Stimulated activated CD4-positive, alpha-beta T cell treated with anti-CD3 and anti-CD28 coated beads, Interleukin-1b, Interleukin-23, amount 100 ng/mL, for 1 hour (primary cell): ENCODE data around the gene GIT2.
"Not testable (repeated sequence)": the region's sequence is repeated elsewhere in the genome, so short reads cannot be mapped to it uniquely, and the experiment has no call there.

ENCODE experiments used
- DNase-seq, 2 donors: peaks; one replicate each; pipeline ENCODE4 v3.0.0-alpha.2; 2020; ENCODE audit warnings: low read depth in 2 of 2

The GIT2 gene

GRCh38 chr12:109946505-109946904 is 49.7 kb downstream of the GIT2 start:
- no peak for DNase-seq

- DNase-seq = no peak
These were observed 51.4 kb downstream of the GIT2 start for GRCh38 chr12:109944561-109945359.

DNA sequence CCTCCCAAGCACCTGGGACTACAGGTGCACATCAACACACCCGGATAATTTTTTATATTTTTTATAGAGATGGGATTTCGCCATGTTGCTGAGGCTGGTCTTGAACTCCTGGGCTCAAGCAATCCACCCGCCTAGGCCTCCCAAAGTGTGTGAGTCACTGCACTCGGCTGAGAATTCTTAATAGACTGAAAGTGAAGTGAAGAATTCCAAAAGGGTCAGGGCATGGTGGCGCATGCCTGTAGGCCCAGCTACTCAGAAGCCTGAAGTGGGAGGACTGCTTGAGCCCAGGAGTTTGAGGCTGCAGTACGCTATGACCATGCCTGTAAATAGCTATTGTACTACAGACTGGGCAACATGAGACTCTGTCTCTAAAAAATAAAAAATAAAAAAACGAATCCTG is 52.4 kb downstream of the GIT2 start:
- no peak for DNase-seq

DNA sequence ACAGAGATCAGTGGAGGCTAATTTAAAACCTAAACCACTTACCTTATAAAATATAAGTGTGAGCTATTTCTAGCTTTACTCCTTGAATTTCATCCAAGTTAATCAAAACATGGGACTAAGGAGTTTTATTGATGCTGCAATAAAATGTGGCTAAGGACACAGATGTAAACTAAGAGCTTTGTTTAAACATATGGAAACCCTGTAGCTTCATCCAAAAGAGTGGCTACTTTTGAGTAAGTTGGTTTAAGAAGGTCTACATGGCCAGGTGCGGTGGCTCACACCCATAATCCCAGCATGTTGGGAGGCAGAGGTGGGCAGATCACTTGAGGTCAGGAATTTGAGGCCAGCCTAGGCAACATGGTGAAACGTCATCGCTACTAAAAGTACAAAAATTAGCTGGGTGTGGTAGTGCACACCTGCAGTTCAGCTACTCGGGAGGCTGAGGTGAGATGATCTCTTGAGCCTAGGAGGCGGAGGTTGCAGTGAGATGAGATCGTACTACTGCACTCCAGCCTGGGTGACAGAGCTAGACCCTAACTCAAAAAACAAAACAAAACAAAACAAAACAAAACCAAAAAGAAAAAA is 55.7 kb downstream of the GIT2 start:
- DNase-seq = no peak

GRCh38 chr12:109939504-109939903 is 56.7 kb downstream of the GIT2 start:
- DNase-seq = no peak

GRCh38 chr12:109938947-109939346 is 57.2 kb downstream of the GIT2 start:
- DNase-seq = no peak

DNA sequence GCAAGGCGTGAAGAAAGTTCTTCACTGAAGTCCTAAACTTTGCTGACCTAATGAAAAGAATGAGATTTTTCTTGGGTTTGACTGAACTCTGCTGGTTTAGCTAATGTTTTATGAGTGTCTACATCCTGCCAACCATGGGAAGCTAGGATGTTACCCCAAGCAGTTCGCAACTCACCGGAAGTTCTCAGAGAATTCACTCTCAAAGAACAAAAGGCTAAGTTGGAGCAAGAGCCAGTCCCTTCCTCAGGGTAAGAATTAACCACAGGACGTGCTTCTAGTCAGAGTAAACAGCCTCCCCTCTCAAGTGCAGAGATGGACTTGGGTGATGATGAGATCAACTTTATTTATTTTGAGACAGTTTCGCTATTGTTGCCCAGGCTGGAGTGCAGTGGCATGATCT is 58.8 kb downstream of the GIT2 start:
- DNase-seq = no peak

DNA sequence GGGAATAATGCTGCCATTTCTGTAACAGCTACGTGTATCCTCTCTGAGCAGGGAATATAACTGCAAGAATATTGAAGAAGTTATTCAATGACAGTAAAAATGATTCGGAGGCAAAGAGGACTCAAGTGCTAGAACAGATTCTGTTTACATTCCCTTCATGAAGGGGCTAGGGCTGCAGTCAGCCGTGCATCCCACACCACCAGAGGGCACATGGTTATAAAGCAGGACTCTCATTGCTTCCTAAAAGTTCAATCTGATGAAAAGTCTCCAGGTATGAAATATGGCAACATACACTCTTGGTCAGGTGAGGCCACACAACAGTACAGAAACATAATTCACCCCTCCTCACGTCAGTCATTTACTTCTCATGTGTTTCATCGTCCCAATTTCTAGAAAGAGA is 62.1 kb downstream of the GIT2 start:
- no peak for DNase-seq

- DNase-seq = no peak
These were observed 63.2 kb downstream of the GIT2 start for GRCh38 chr12:109932878-109933503.

DNA sequence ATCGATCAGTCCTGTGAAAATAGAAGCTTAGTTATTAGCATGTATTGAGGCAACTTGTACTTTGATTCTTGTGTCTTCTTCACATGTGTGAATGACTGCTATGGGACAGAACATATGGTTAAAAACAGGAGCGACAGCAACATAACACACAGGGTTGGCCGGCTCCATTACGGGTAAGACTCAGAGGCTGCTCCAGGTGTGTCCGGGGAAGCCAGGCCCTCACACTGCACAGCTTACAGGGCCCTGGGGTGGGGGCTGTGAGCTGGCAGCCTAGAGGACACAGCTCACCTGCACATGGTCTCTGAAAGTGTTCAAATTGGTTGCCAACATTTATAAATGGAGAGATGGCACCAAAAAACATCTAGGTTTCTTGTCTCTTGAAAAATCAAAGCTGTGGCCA is 65.0 kb downstream of the GIT2 start:
- DNase-seq = no peak

- no peak for DNase-seq
These were observed 66.0 kb downstream of the GIT2 start for GRCh38 chr12:109930028-109930800.

DNA sequence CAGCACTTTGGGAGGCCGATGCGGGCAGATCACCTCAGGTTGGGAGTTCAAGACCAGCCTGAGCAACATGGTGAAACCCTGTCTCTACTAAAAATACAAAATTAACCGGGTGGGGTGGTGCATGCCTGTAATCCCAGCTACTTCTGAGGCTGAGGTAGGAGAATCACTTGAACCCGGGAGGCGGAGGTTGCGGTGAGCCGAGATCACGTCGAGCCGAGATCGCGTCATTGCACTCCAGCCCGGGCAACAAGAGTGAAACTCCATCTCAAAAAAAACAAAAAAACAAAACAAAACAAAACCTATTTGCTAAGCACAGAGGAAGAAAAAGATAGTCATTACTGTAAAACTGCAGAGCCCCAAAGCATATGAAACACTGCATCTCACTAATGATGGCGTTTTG is 66.8 kb downstream of the GIT2 start:
- not testable (repeated sequence) for DNase-seq

- no peak for DNase-seq
These were observed 68.0 kb downstream of the GIT2 start for GRCh38 chr12:109928058-109928656.

DNA sequence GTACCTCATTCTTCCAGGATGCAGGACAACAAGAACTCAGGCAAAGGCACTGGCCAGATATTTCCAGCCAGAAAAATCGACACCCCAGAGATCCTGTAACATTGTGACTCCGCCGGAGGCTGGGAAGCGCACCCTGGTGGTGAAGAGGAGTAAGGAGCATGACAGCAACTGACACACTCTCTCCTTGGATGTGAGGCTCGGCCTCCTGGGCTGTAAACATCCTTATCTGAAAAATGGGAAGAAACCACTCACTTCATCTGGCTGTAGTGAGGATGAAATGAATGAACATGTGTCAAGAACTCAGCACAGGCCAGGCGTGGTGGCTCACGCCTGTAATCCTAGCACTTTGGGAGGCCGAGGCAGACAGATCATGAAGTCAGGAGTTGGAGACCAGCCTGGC is 68.5 kb downstream of the GIT2 start:
- peak in 1 of 2 donors; percentile 11 for DNase-seq

- DNase-seq = no peak
These were observed 69.5 kb downstream of the GIT2 start for GRCh38 chr12:109926488-109927210.

DNA sequence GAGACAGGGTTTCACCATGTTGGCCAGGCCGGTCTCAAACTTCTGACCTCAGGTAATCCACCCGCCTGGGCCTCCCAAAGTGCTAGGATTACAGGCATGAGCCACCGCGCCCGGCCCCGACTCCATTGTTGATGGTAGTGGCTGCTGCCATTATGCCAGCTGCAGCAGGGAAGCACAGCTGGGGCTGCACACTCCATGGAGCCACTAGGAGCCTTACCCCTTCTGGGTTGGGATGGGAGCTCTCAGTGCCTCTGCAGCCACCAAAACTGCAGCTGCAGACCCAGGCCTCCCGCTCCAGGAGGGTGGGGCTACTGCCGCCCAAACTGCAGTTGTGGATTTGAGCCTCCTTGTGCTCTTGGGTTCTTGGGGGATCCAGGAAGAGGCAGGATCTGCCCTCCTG is 70.2 kb downstream of the GIT2 start:
- DNase-seq = no peak

- no peak for DNase-seq
These were observed 70.9 kb downstream of the GIT2 start for GRCh38 chr12:109925185-109925840.

DNA sequence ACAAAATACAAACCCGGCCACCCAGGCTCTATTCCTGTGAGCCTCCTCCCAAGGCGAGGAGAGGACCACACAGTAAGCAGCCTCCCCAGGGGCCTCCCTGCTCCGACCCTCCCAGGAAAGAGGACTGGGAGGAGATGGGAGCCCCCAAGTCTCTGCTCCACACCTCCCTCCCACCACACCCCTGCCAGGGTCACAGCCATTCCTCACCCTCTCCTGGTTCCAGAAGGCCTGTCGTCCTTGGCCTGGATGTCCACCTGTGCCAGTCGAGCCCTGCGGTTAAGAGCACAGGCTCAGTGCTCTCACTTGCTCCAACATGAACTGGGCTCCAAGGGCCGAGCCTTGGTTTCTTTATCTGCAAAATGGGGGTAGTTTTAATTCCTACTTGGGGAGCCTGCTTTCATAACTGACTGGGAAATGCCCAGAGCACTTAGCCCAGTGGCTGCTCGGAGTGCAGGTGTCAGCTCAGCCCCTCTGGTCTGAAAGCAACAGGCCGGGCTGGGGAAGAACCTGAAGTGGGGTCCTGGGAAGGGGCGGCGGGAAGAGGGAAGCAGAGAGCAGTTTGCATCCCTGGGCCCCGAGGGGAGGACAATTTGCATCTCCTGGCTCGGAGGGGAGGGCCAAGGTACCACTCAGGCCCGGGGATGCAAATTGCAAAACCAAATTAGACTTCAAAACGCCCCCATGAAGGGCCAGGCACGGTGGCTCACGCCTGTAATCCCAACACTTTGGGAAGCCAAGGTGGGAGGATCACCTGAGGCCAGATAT is 72.5 kb downstream of the GIT2 start:
- DNase-seq = no peak

DNA sequence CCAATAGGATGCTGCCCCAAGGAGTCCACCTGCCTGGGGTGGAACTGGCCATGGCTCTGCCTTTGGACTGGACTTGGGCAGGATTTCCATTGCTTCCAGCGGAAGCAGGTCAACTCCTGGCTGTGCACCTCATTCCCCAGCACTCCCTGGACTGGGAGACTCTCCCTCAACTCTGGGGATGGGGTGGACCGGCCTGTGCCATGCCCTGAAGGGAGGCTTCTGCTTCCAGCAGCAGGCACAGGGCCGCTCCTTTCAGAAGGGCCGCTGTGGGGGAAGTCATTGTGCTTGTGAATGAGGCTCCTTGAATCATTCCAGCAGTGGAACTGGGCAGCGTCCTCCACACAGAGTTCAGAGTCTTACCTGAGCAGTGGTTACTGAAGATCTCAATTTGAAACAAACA is 73.1 kb downstream of the GIT2 start:
- DNase-seq = no peak

DNA sequence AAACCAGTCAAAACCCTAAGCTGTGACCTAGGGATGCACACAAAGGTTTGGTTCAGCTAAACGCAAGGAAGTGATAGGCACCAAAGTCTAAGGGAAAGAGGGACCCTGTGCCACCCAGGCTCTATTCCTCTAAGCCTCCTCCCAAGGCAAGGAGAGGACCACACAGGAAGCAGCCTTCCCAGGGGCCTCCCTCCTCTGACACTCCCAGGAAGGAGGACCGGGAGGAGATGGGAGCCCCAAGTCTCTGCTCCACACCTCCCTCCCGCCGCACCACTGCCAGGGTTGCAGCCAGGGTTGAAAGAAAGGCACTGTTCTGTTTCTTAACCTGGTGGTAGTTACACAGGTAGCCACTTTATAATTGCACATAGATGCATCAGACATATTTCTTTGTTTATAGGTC is 74.2 kb downstream of the GIT2 start:
- no peak for DNase-seq
